Loucy (cell line): ENCODE measurements around the gene DLK1.

ENCODE experiments used
- CTCF ChIP-seq: fragments of 200-600 bp; sonication (generic); conservative IDR thresholded peaks from 2 replicates; pipeline ENCODE4 v1.5.1; 2014; ENCODE audit warnings: mild to moderate bottlenecking, antibody characterized with exemption, low read length
- EZH2phosphoT487 ChIP-seq: fragments of 200-600 bp; IDR thresholded peaks from 2 replicates; pipeline ENCODE4 v1.6.1; 2018; ENCODE audit warnings: antibody characterized with exemption, mild to moderate bottlenecking, moderate library complexity, borderline replicate concordance

GRCh38 chr14:100761481-100761880, 34.8 kb downstream of the DLK1 start:
- no peak for TF ChIP-seq CTCF
- TF ChIP-seq EZH2phosphoT487 = no peak
